PC-3 (cell line): Measurements from ENCODE around the gene PPP1R9B. TPM values are rescaled to one million over a fixed set of nuclear protein-coding genes. Genes with fewer than 3 reads are reported as not detected.

Experiments used
- ATAC-seq: fragments of 200-7000 bp; cut with Tn5 transposase; 2 replicates; pipeline ENCODE4 v1.9.1; 2020; ENCODE audit warnings: mild to moderate bottlenecking, moderate library complexity
- BruUV-seq: library from RNA; stranded (reverse); fragments of 400-500 nt; replicated peaks from 2 replicates; lab custom pipeline; 2021; lab: Mats Ljungman, UMichigan
- CTCF ChIA-PET: fragments of 300-600 bp; sonication (Branson Sonifier 250); formaldehyde crosslinking; loops from one replicate; lab custom pipeline; 2022; ENCODE audit warnings: antibody characterized with exemption; lab: Charles Lee
- POLR2A ChIA-PET: fragments of 300-600 bp; sonication (Branson Sonifier 250); formaldehyde crosslinking; loops from one replicate; lab custom pipeline; 2022; ENCODE audit warnings: antibody characterized with exemption; ENCODE audit not compliant: unreplicated experiment; lab: Charles Lee
- DNase-seq: peaks from one replicate; pipeline ENCODE4 v3.0.0-alpha.2; 2015
- H2AFZ ChIP-seq: fragments of 300-600 bp; sonication (generic); 2 replicates; pipeline ENCODE4 v1.6.0; 2016; ENCODE audit warnings: antibody characterized with exemption, low read length
- H3F3A ChIP-seq: fragments of 300-600 bp; sonication (generic); one replicate; pipeline ENCODE4 v1.6.0; 2017; ENCODE audit warnings: antibody characterized with exemption, low read length, control low read depth, mild to moderate bottlenecking; ENCODE audit not compliant: unreplicated experiment
- H3K27ac ChIP-seq: fragments of 300-600 bp; sonication (generic); 2 replicates; pipeline ENCODE4 v1.5.1; 2016; ENCODE audit warnings: mild to moderate bottlenecking, low read length
- H3K27me3 ChIP-seq: fragments of 300-600 bp; sonication (generic); 2 replicates; pipeline ENCODE4 v1.6.1; 2016; ENCODE audit warnings: low read length, mixed read lengths
- H3K36me3 ChIP-seq: fragments of 300-600 bp; sonication (generic); 2 replicates; pipeline ENCODE4 v1.6.1; 2016; ENCODE audit warnings: low read depth, mixed run types, low read length, mixed read lengths
- H3K4me1 ChIP-seq: fragments of 300-600 bp; sonication (generic); 2 replicates; pipeline ENCODE4 v1.5.1; 2016; ENCODE audit warnings: low read length; ENCODE audit not compliant: insufficient read depth
- H3K4me2 ChIP-seq: fragments of 300-600 bp; sonication (generic); 2 replicates; pipeline ENCODE4 v1.6.0; 2016; ENCODE audit warnings: low read length
- H3K4me3 ChIP-seq: fragments of 300-600 bp; sonication (generic); 2 replicates; pipeline ENCODE4 v1.5.1; 2016; ENCODE audit warnings: mild to moderate bottlenecking, low read length, mixed read lengths
- H3K79me2 ChIP-seq: fragments of 300-600 bp; sonication (generic); 2 replicates; pipeline ENCODE4 v1.6.1; 2017; ENCODE audit warnings: low read length, mixed read lengths
- H3K9ac ChIP-seq: fragments of 300-600 bp; sonication (generic); 2 replicates; pipeline ENCODE4 v1.6.0; 2016; ENCODE audit warnings: mild to moderate bottlenecking, low read length
- H3K9me2 ChIP-seq: fragments of 300-600 bp; sonication (generic); replicated peaks from 2 replicates; pipeline ENCODE4 v1.6.1; 2016; ENCODE audit warnings: mixed run types, low read length, mixed read lengths
- H3K9me3 ChIP-seq: fragments of 300-600 bp; sonication (generic); 2 replicates; pipeline ENCODE4 v1.6.1; 2016; ENCODE audit warnings: low read length, mixed read lengths
- H4K20me1 ChIP-seq: fragments of 300-600 bp; sonication (generic); 2 replicates; pipeline ENCODE4 v1.6.1; 2016; ENCODE audit warnings: low read length, mixed read lengths
- CTCF ChIP-seq: fragments of 300-600 bp; sonication (generic); conservative IDR thresholded peaks from 2 replicates; pipeline ENCODE4 v1.5.1; 2017; ENCODE audit warnings: antibody characterized with exemption, low read depth, mild to moderate bottlenecking, low read length
- EZH2 ChIP-seq: fragments of 300-600 bp; sonication (generic); IDR thresholded peaks from one replicate; pipeline ENCODE4 v1.6.1; 2017; ENCODE audit warnings: antibody characterized with exemption, mild to moderate bottlenecking, low read length; ENCODE audit not compliant: unreplicated experiment
- EZH2phosphoT487 ChIP-seq: fragments of 300-600 bp; sonication (generic); IDR thresholded peaks from 2 replicates; pipeline ENCODE4 v1.6.1; 2018; ENCODE audit warnings: mild to moderate bottlenecking, antibody characterized with exemption, low read length, borderline replicate concordance
- intact Hi-C: fragments of 100-400 bp; cut with micrococcal nuclease; formaldehyde crosslinking; loops from 2 replicates; pipeline ENCODE4 v1.9.0; 2023
- total RNA-seq: library from RNA; depleted of rRNA; stranded (reverse); fragments of >200 nt; gene quantifications from 2 replicates; pipeline ENCODE4 v1.2.3, GENCODE V29; 2014

PPP1R9B gene
- total RNA-seq, 1 experiment from 2014 or later = 67.7 TPM

GRCh38 chr17:50176559-50177357 is 26.3 kb upstream of the PPP1R9B start:
- Histone ChIP-seq H4K20me1 (no peaks in the 10 kb centered on the region), H3K4me1 (peaks cover 18% of the 10 kb centered on the region), H3K9ac (no peak overlapping the region), H3K27me3 (no peaks in the 10 kb centered on the region), H2AFZ (no peak overlapping the region), H3K79me2 (no peaks in the 10 kb centered on the region), H3F3A (no peaks in the 10 kb centered on the region), H3K4me3 (no peak overlapping the region), H3K9me2 (no peaks in the 10 kb centered on the region), H3K27ac (0 out of 2 replicates have a peak overlapping the region, but pooled peaks have one; percentile 93), H3K36me3 (no peaks in the 10 kb centered on the region), H3K9me3 (no peaks in the 10 kb centered on the region), H3K4me2 (no peak overlapping the region)
- intact Hi-C loops = no loop called here
- no peak for ATAC-seq
- CTCF ChIA-PET = interaction anchor here (0.5 to 0.6 kb wide), 2 partner anchors 36 to 247 kb away, joined by 4 to 5 read pairs; no protein-coding TSS in a partner anchor
- POLR2A ChIA-PET = interaction anchor here (0.6 kb wide), 1 partner anchor 1233 kb away, joined by 3 read pairs; no protein-coding TSS in a partner anchor
- DNase-seq = no peak
- TF ChIP-seq EZH2 (no peak), CTCF (0 out of 2 replicates have a peak, but pooled peaks have one; percentile 17)
- no TSS peak for BruUV-seq

DNA sequence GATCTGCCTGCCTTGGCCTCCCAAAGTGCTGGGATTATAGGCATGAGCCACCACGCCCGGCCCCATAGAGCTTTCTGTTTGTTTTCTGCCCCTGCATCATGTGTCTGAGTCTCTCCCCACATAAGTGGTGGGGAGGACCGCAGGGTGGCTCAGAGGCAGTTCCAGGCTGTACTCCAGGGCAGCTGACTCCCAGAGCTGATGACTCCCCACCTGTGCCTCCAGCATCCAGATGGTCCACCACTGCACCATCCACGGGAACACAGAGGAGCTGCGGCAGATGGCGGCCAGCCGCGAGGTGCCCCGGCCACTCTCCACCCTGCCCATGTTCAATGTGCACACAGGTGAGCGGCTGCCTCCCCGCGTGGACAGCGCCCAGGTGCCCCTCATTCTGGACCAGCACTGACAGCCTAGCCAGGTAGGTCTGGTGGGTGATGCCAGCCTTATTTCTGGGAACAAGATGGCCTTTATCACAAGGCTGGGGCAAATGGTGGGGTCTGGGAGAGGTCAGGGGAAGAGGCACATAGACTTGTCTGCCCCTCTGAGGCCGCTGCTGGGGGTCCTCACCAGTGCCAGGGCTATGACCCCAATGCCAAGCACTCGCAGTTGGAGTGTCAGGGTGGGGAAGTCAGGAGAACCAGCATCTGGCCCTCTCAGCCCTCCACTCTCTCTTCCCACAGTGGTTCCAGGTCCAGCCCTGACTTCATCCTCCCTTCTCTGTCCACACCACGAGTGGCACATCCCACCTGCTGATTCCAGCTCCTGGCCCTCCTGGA is 24.7 kb upstream of the PPP1R9B start:
- POLR2A ChIA-PET = no interaction called here
- no peaks in the 10 kb centered on the region for H3K79me2 ChIP-seq
- H2AFZ ChIP-seq = no peak overlapping the region
- no peaks in the 10 kb centered on the region for H3K27me3 ChIP-seq
- TF ChIP-seq EZH2phosphoT487 (no peak), EZH2 (no peak), CTCF (no peak)
- H4K20me1 ChIP-seq = no peaks in the 10 kb centered on the region
- H3K9me2 ChIP-seq = no peaks in the 10 kb centered on the region
- no peak for ATAC-seq
- CTCF ChIA-PET = no interaction called here
- H3K4me3 ChIP-seq = no peak overlapping the region
- peaks cover 33% of the 10 kb centered on the region for H3K4me1 ChIP-seq
- intact Hi-C loops = no loop called here
- no peaks in the 10 kb centered on the region for H3F3A ChIP-seq
- DNase-seq = no peak
- no peak overlapping the region for H3K9ac ChIP-seq
- H3K27ac ChIP-seq = no peak overlapping the region
- no peaks in the 10 kb centered on the region for H3K36me3 ChIP-seq
- H3K4me2 ChIP-seq = no peak overlapping the region
- BruUV-seq = no TSS peak
- H3K9me3 ChIP-seq = no peaks in the 10 kb centered on the region
